ENCODE measurements around the gene ABLIM3. TPM values are rescaled to one million over a fixed set of nuclear protein-coding genes. Genes with fewer than 3 reads are reported as not detected.
"Not testable (repeated sequence)": the region's sequence is repeated elsewhere in the genome, so short reads cannot be mapped to it uniquely, and the experiment has no call there.

Gene ABLIM3
- total RNA-seq, 1 donor from 2014 or later: not detected

DNA sequence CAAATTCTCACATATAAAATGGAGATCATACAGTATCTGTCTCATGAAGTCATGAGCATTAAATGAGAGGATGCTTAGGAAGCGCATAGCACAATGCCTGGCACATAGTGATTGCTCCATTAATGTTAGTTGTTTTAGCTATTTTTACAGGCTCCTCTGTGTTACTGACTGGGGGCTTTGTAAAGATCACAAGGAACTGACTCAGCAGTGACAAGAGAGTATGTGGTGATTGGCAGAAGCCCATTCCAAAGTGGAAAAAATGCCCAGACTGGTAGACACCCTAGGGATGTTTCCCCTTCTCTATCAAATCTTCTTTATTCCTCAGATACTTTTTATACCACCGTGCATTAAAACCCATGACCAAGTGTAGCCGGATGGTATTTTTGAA lies 33.5 kb downstream of the ABLIM3 start:
- DNase-seq: no peak
- Mint-ChIP-seq H3K27me3 (peaks cover 28% of the 10 kb centered on the region), H3K27ac (no peak overlapping the region), H3K36me3 (ENCODE audit: low read depth) (no peaks in the 10 kb centered on the region), H3K4me1 (no peaks in the 10 kb centered on the region), H3K9me3 (no peaks in the 10 kb centered on the region), H3K4me3 (no peak overlapping the region)
- intact Hi-C loops (cut with micrococcal nuclease): no loop called here

GRCh38 chr5:149175346-149176105 lies 34.2 kb downstream of the ABLIM3 start:
- no peaks in the 10 kb centered on the region for H3K4me1 Mint-ChIP-seq
- H3K4me3 Mint-ChIP-seq: no peak overlapping the region
- H3K27me3 Mint-ChIP-seq: peaks cover 27% of the 10 kb centered on the region
- intact Hi-C loops (cut with micrococcal nuclease): no loop called here
- H3K9me3 Mint-ChIP-seq: no peaks in the 10 kb centered on the region
- DNase-seq: no peak
- no peaks in the 10 kb centered on the region for H3K36me3 Mint-ChIP-seq (ENCODE audit: low read depth)
- no peak overlapping the region for H3K27ac Mint-ChIP-seq

DNA sequence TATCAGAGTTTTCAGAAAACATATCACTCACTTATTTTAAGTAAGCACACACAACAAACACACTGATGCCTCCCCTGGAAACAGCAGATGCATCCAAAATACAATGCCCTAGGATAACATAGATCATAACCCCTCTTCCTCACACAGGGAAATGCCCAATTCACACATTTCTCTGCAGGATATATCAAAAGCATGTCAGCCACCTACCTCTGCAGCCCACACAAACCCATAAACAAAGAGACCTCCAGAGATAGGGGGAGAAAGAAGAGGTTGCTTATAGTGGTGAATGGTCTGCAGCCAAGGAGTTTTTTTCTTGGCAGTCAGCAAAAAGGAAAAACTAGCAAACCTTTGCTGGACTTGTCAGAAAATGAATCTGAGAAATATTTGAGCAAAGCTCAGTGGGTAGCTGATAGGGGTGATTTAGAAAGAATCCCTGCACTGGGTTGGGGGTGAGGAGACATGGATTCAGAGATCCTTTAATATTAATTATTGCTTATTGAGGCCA lies 36.1 kb downstream of the ABLIM3 start:
- Mint-ChIP-seq H3K9me3 (no peaks in the 10 kb centered on the region), H3K27ac (no peak overlapping the region), H3K27me3 (peaks cover 33% of the 10 kb centered on the region), H3K4me3 (no peak overlapping the region), H3K36me3 (ENCODE audit: low read depth) (no peaks in the 10 kb centered on the region), H3K4me1 (no peaks in the 10 kb centered on the region)
- intact Hi-C loops (cut with micrococcal nuclease): no loop called here
- DNase-seq: no peak

GRCh38 chr5:149177911-149178565 lies 36.7 kb downstream of the ABLIM3 start:
- no peaks in the 10 kb centered on the region for H3K4me1 Mint-ChIP-seq
- no peaks in the 10 kb centered on the region for H3K36me3 Mint-ChIP-seq (ENCODE audit: low read depth)
- H3K4me3 Mint-ChIP-seq: no peak overlapping the region
- no peak overlapping the region for H3K27ac Mint-ChIP-seq
- intact Hi-C loops (cut with micrococcal nuclease): no loop called here
- no peaks in the 10 kb centered on the region for H3K9me3 Mint-ChIP-seq
- peaks cover 35% of the 10 kb centered on the region for H3K27me3 Mint-ChIP-seq
- no peak for DNase-seq

DNA sequence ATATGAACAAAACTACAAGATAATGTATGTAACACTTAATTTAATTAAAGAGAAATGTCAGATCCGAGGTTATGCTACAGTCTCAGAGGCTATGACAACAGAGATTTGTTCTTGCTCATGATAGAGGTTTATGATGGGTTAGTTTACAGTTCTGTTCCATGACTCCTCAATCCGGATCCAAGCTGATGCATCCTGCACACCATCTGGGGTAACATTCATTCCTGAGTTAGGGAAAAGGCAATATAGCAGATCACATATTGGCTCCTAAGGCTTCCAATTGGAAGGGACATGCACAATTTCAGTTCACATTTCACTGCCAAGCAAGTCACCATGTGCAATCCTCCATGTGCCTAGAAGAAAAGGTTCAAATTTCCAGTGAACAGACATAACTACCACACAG lies 40.4 kb downstream of the ABLIM3 start:
- Mint-ChIP-seq H3K9me3 (no peaks in the 10 kb centered on the region), H3K36me3 (ENCODE audit: low read depth) (no peaks in the 10 kb centered on the region), H3K27ac (no peak overlapping the region), H3K4me1 (no peaks in the 10 kb centered on the region), H3K27me3 (peaks cover 40% of the 10 kb centered on the region), H3K4me3 (no peak overlapping the region)
- no peak for DNase-seq
- intact Hi-C loops (cut with micrococcal nuclease): no loop called here

GRCh38 chr5:149182241-149182640 lies 40.9 kb downstream of the ABLIM3 start:
- intact Hi-C loops (cut with micrococcal nuclease): no loop called here
- no peak for DNase-seq
- no peaks in the 10 kb centered on the region for H3K36me3 Mint-ChIP-seq (ENCODE audit: low read depth)
- no peak overlapping the region for H3K27ac Mint-ChIP-seq
- peaks cover 40% of the 10 kb centered on the region for H3K27me3 Mint-ChIP-seq
- no peaks in the 10 kb centered on the region for H3K9me3 Mint-ChIP-seq
- no peak overlapping the region for H3K4me3 Mint-ChIP-seq
- no peaks in the 10 kb centered on the region for H3K4me1 Mint-ChIP-seq

DNA sequence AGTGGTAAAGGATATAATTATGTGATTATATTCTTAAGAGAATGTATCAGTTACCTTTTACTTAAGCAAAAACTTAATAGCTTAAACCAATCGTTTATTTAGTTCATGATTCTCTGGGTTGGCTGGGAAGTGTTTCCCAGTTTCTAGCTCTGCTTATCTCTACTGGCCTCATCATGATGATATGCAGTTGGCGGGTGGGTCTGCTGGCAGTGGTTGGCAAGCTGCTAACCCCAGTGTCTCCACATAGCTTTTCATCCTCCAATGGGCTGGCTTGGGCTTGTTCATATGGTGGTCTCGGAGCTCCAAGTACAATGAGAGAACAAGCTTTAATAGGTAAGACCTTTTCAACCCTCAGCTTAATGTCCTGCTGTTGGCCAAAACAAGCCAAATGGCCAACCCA lies 43.8 kb downstream of the ABLIM3 start:
- no peak overlapping the region for H3K4me3 Mint-ChIP-seq
- no peaks in the 10 kb centered on the region for H3K4me1 Mint-ChIP-seq
- H3K9me3 Mint-ChIP-seq: no peaks in the 10 kb centered on the region
- H3K36me3 Mint-ChIP-seq (ENCODE audit: low read depth): no peaks in the 10 kb centered on the region
- peaks cover 28% of the 10 kb centered on the region for H3K27me3 Mint-ChIP-seq
- intact Hi-C loops (cut with micrococcal nuclease): no loop called here
- DNase-seq: no peak
- H3K27ac Mint-ChIP-seq: no peak overlapping the region

- Mint-ChIP-seq H3K27ac (no peak overlapping the region), H3K9me3 (no peaks in the 10 kb centered on the region), H3K4me1 (no peaks in the 10 kb centered on the region), H3K36me3 (ENCODE audit: low read depth) (no peaks in the 10 kb centered on the region), H3K4me3 (no peak overlapping the region), H3K27me3 (peaks cover 19% of the 10 kb centered on the region)
- intact Hi-C loops (cut with micrococcal nuclease): no loop called here
- no peak for DNase-seq
Observed at GRCh38 chr5:149186506-149186905, 45.2 kb downstream of the ABLIM3 start.

- intact Hi-C loops (cut with micrococcal nuclease); H3K4me3 Mint-ChIP-seq; H3K36me3 Mint-ChIP-seq (ENCODE audit: low read depth); H3K9me3 Mint-ChIP-seq; H3K27ac Mint-ChIP-seq; DNase-seq; H3K4me1 Mint-ChIP-seq: not testable (repeated sequence)
- H3K27me3 Mint-ChIP-seq: peaks cover 16% of the 10 kb centered on the region
Observed at GRCh38 chr5:149187617-149188016, 46.3 kb downstream of the ABLIM3 start.

GRCh38 chr5:149188383-149188782 lies 47.1 kb downstream of the ABLIM3 start:
- H3K27me3 Mint-ChIP-seq: peaks cover 18% of the 10 kb centered on the region
- H3K4me1 Mint-ChIP-seq: no peaks in the 10 kb centered on the region
- no peaks in the 10 kb centered on the region for H3K9me3 Mint-ChIP-seq
- H3K36me3 Mint-ChIP-seq (ENCODE audit: low read depth): no peaks in the 10 kb centered on the region
- no peak for DNase-seq
- intact Hi-C loops (cut with micrococcal nuclease): no loop called here
- no peak overlapping the region for H3K27ac Mint-ChIP-seq
- H3K4me3 Mint-ChIP-seq: no peak overlapping the region

- intact Hi-C loops (cut with micrococcal nuclease): no loop called here
- Mint-ChIP-seq H3K36me3 (ENCODE audit: low read depth) (no peaks in the 10 kb centered on the region), H3K4me3 (no peak overlapping the region), H3K27ac (no peak overlapping the region), H3K4me1 (no peaks in the 10 kb centered on the region), H3K9me3 (no peaks in the 10 kb centered on the region), H3K27me3 (peaks cover 8% of the 10 kb centered on the region)
- DNase-seq: no peak
Observed at GRCh38 chr5:149195337-149195887, 54.1 kb downstream of the ABLIM3 start.

DNA sequence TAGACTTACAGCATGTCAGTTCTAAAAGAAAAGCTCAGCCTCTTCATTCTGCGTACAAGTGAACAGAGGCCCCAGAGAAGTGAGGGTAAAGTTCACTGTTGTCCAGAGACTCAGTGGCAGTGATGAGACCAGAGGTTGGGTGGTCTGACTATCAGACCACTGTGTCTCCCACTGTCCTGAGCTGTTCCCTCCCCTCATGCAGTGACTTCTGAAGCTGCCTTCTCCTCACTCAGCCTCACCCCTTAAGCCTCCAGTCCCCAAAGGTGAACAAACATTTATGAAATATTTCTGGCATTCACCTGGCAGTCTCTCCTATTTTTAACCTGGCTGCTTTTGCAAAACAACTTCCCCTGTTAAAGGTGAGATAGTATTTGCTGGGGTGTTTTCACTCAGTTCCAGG lies 54.7 kb downstream of the ABLIM3 start:
- Mint-ChIP-seq H3K27me3 (peaks cover 6% of the 10 kb centered on the region), H3K27ac (no peak overlapping the region), H3K9me3 (no peaks in the 10 kb centered on the region), H3K36me3 (ENCODE audit: low read depth) (no peaks in the 10 kb centered on the region), H3K4me1 (no peaks in the 10 kb centered on the region), H3K4me3 (no peak overlapping the region)
- intact Hi-C loops (cut with micrococcal nuclease): no loop called here
- DNase-seq: no peak

DNA sequence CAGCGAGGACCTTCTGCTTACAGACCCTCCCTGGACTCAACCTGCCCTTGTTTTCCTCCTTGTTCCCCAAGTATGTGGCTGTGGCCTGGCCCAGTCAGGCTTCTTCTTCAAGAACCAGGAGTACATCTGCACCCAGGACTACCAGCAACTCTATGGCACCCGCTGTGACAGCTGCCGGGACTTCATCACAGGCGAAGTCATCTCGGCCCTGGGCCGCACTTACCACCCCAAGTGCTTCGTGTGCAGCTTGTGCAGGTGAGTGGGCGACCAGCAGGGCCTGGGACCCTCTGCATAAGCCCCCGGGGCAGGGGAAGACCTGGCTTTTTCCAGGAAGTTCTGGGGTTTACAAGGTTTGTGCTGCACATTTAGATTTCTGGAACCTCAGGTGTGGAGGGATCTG lies 56.9 kb downstream of the ABLIM3 start:
- Mint-ChIP-seq H3K27ac (no peak overlapping the region), H3K36me3 (ENCODE audit: low read depth) (no peaks in the 10 kb centered on the region), H3K9me3 (no peaks in the 10 kb centered on the region), H3K27me3 (peaks cover 2% of the 10 kb centered on the region), H3K4me1 (no peaks in the 10 kb centered on the region), H3K4me3 (no peak overlapping the region)
- DNase-seq: no peak
- intact Hi-C loops (cut with micrococcal nuclease): no loop called here

GRCh38 chr5:149200355-149200754 lies 59.1 kb downstream of the ABLIM3 start:
- Mint-ChIP-seq H3K4me1 (no peaks in the 10 kb centered on the region), H3K27ac (no peak overlapping the region), H3K36me3 (ENCODE audit: low read depth) (no peaks in the 10 kb centered on the region), H3K9me3 (no peaks in the 10 kb centered on the region), H3K27me3 (peaks cover under 1% of the 10 kb centered on the region), H3K4me3 (no peak overlapping the region)
- intact Hi-C loops (cut with micrococcal nuclease): no loop called here
- DNase-seq: no peak

All from activated CD4-positive, alpha-beta T cell treated with anti-CD3 and anti-CD28 coated beads, Interleukin-2, amount 10 ng/mL, durations not matched to agents 24 days and 14 days (primary cell).